Neural crest cell (in vitro differentiated cells): ENCODE data around the gene HES6. TPM values are rescaled to one million over a fixed set of nuclear protein-coding genes. Genes with fewer than 3 reads are reported as not detected.
A peak's percentile ranks its signal among the peaks of the same experiment; 100 is the strongest.

Experiments
- DNase-seq: peaks from one replicate; pipeline ENCODE4 v3.0.0; 2021; ENCODE audit warnings: low read depth, mixed read lengths, low spot score
- H3K27ac Mint-ChIP-seq: one replicate; pipeline ENCODE4 v1.8.0; 2021; ENCODE audit warnings: mild to moderate bottlenecking, mixed read lengths; ENCODE audit not compliant: unreplicated experiment
- H3K27me3 Mint-ChIP-seq: 2 replicates; pipeline ENCODE4 v1.8.0; 2021; ENCODE audit warnings: low read depth, mild to moderate bottlenecking, mixed read lengths
- H3K36me3 Mint-ChIP-seq: 2 replicates; pipeline ENCODE4 v1.8.0; 2021; ENCODE audit warnings: low read depth, mild to moderate bottlenecking, mixed read lengths
- H3K4me1 Mint-ChIP-seq: 2 replicates; pipeline ENCODE4 v1.8.0; 2021; ENCODE audit warnings: mixed read lengths
- H3K4me3 Mint-ChIP-seq: one replicate; pipeline ENCODE4 v1.8.0; 2021; ENCODE audit warnings: mild to moderate bottlenecking, mixed read lengths
- H3K9me3 Mint-ChIP-seq: 2 replicates; pipeline ENCODE4 v1.8.0; 2021; ENCODE audit warnings: mixed read lengths
- CTCF ChIP-seq: fragments of 200-600 bp; sonication (generic); conservative IDR thresholded peaks from 2 replicates; pipeline ENCODE4 v1.5.0; 2021; ENCODE audit warnings: antibody characterized with exemption, mild to moderate bottlenecking
- total RNA-seq: library from RNA; stranded (reverse); gene quantifications from 2 replicates; pipeline ENCODE4 v1.2.1, GENCODE V29; 2021

The HES6 gene
- total RNA-seq, 1 donor from 2014 or later: 152 TPM

- peaks cover 52% of the 10 kb centered on the region for H3K4me1 Mint-ChIP-seq
- H3K4me3 Mint-ChIP-seq: peak overlapping the region; percentile 85
- no peaks in the 10 kb centered on the region for H3K36me3 Mint-ChIP-seq
- DNase-seq: no peak
- H3K27me3 Mint-ChIP-seq: no peaks in the 10 kb centered on the region
- no peak overlapping the region for H3K27ac Mint-ChIP-seq
- no peak for TF ChIP-seq CTCF
- H3K9me3 Mint-ChIP-seq: no peaks in the 10 kb centered on the region
Observed at GRCh38 chr2:238286987-238287736, 47.3 kb upstream of the HES6 start.

- no peaks in the 10 kb centered on the region for H3K27me3 Mint-ChIP-seq
- DNase-seq: no peak
- H3K36me3 Mint-ChIP-seq: no peaks in the 10 kb centered on the region
- TF ChIP-seq CTCF: no peak
- no peak overlapping the region for H3K27ac Mint-ChIP-seq
- no peaks in the 10 kb centered on the region for H3K9me3 Mint-ChIP-seq
- H3K4me3 Mint-ChIP-seq: peak overlapping the region; percentile 85
- H3K4me1 Mint-ChIP-seq: peaks cover 52% of the 10 kb centered on the region
Observed at GRCh38 chr2:238286551-238286950, 46.7 kb upstream of the HES6 start.

- no peaks in the 10 kb centered on the region for H3K9me3 Mint-ChIP-seq
- H3K27ac Mint-ChIP-seq: peak overlapping the region; percentile 95
- H3K4me1 Mint-ChIP-seq: peaks cover 52% of the 10 kb centered on the region
Observed at GRCh38 chr2:238286095-238286494, 46.3 kb upstream of the HES6 start.

GRCh38 chr2:238285653-238286082 lies 45.8 kb upstream of the HES6 start:
- Mint-ChIP-seq H3K4me3 (peak overlapping the region; percentile 85), H3K9me3 (no peaks in the 10 kb centered on the region), H3K27me3 (no peaks in the 10 kb centered on the region), H3K4me1 (peaks cover 52% of the 10 kb centered on the region), H3K27ac (peak overlapping the region; percentile 95), H3K36me3 (no peaks in the 10 kb centered on the region)
- peak; percentile 28 for DNase-seq
- TF ChIP-seq CTCF: no peak

More at GRCh38 chr2:238286095-238286494, 46.3 kb upstream of the HES6 start:
- H3K4me3 Mint-ChIP-seq: peak overlapping the region; percentile 85
- no peak for DNase-seq
- H3K36me3 Mint-ChIP-seq: no peaks in the 10 kb centered on the region
- TF ChIP-seq CTCF: no peak
- H3K27me3 Mint-ChIP-seq: no peaks in the 10 kb centered on the region

GRCh38 chr2:238284802-238285515 lies 45.1 kb upstream of the HES6 start:
- H3K36me3 Mint-ChIP-seq: no peaks in the 10 kb centered on the region
- H3K4me1 Mint-ChIP-seq: peaks cover 50% of the 10 kb centered on the region
- H3K27me3 Mint-ChIP-seq: no peaks in the 10 kb centered on the region

More at GRCh38 chr2:238284802-238285515, 45.1 kb upstream of the HES6 start:
- no peak for TF ChIP-seq CTCF
- H3K27ac Mint-ChIP-seq: no peak overlapping the region
- peak overlapping the region; percentile 85 for H3K4me3 Mint-ChIP-seq
- no peak for DNase-seq
- no peaks in the 10 kb centered on the region for H3K9me3 Mint-ChIP-seq
